Measurements from ENCODE around the gene C3orf20.

The C3orf20 gene

DNA sequence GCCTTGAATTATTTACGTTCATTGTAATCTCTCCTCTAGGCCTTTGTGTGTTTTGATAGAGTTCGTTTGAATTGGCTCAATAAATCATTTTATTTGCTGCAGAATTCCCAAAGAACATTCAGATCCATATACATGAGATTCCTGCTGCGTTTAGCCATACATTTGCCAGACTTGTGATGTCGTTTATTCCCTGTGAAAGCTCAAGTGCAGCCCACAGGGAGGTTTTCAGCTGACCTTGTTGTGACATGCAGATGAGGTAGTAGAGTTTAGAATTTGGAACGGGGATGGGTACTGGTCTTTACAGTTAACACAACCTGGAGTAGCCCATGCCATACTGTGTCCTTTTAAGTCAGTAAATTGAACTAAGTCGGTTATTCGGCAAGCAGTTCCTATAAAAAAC, at the start of gene C3orf20:
Gene C3orf20 (plus strand): TSS at position 301 of the 400 bp plus-strand sequence. CDS start 7,573 bp downstream, outside the sequence.
- no peak for DNase-seq (ENCODE audit: low read depth in 2 of 2)

DNA sequence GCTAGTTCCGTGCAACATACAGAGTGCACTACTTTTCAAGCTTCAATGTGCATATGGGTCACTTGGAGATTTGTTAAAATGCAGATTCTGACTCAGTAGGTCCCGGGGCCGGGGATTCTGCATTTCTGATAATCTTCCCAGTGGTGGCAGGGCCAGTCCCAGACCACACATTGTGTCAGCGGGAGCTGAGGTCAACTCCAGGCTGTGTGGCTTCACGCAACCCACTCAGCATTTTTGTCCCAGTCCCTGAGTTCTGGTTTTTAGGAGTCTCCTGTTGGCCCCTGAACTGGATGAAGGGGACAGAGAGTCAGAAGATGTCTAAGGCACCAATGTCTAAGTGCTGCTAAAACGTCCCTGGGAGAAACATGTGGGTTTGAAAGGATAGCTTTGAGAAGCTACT, 49.5 kb upstream of the C3orf20 start:
- no peak for DNase-seq (ENCODE audit: low read depth in 2 of 2)

DNA sequence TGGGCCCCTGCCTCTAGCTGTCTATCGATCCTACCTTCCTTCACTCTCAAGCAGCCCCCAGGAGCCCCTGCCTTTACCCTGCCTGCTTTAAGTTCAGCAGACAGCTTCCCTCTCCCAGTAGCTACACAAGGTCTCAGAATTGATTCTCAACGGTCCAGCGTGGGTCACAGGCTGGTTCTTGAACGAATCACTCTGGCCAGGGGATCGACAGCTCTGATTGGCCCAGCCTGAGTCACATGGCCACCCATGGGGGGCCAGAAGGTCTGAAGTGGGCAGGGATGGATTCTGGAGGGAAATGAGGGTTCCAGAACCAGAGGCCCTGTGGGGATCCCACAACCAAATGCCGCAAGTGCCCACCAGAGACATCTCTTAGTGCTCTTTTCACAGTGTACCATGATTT, 47.1 kb upstream of the C3orf20 start:
- no peak for DNase-seq (ENCODE audit: low read depth in 2 of 2)

DNA sequence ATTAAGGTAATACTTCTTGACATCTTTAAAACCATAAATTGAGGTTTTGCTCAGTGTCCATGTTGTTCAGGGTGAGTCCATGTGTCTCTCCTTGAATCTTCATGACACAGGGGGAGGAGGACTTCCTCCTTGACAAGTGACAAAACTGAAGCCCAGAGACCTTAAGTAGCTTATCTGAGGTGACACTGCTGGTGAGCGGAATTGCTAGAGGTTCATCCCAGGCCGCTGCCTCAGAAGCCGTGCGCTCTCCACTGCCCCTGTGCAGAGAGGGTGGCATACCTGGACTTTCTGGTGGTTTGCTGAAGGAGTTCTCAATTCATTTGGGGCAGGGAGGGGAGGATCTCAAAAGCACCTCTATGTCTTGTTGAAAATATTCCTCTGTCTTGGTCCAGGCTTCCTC, 46.5 kb upstream of the C3orf20 start:
- no peak for DNase-seq (ENCODE audit: low read depth in 2 of 2)

DNA sequence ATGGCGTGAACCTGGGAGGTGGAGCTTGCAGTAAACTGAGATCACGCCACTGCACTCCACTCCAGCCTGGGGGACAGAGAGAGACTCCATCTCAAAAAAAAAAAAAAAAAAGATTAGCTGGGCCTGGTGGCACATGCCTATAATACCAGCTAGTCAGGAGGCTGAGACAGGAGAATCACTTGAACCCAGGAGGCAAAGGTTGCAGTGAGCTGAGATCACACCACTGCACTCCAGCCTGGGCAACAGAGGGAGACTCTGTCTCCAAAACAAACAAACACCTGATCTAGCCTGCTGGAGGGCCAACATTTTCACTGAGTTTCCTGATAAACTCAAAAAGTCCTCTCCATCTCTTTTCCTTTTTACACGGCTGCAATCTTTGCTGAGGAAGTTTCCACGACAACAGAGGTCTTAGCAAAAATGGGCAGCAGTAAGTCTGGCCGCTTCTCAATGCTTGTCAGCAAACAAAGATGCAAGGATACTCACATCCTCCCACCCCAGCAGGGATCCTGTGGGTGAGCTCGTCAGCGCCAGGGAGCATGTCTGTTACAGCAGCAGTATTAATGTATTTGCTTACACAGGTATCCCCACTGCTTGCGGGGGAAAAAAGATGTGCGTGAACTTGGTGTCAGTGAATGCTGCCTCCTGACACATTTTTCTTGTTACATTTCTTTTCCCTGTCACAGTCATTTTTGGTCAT, 44.4 kb upstream of the C3orf20 start:
- no peak for DNase-seq (ENCODE audit: low read depth in 2 of 2)

DNA sequence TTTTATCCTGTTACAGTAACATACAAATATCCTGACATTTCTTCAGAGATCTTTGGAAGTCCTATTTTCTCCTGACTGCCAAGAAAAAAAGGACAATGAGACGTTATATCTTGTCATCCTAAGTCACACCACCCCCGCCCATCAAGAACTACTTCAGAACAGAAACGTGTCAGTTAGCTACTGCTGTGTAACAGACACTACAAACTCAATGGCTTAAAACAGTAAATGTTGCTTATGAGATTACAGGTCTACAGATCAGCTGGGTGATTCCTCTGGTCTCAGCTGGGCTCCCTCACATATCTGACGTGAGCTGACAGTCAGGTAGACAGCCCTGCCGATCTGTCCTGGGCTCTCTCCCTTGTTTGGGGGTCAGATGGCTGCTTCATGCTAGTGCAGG, 43.8 kb upstream of the C3orf20 start:
- DNase-seq (ENCODE audit: low read depth in 2 of 2) = no peak

DNA sequence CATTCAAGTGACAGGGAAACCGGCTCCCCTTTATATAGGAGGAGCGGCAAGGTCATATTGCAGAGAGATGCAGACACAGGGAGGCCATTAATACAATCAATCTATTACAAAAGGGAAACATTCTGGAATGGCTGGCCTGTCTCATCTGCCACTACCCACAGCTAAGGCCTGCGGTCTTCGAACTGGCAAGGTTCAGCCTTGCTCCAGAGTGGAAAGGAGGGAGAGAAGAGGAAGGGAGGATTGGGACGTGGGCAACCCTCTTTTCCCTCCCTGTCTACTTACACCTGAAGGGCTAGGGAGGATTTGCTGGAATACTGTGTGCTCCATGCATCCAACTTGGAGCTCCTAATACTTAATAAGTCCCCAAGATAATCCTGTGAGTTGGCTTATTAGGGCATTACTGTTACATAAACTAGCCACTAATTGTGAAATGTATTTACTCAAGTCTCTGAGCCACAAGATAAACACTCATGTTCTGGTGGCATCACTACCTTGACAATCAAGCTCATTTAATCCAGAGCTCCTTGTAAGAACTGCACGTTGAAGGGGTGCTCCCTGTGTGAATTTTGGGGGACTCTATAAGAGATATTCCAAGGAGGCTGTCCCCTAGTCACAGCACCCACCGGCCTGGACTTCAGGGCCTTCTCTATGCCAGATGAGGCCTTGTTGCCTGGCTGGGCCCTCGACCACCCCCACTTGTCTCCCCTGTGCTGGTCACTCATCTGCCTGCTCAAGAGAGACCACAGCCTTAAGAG, 43.1 kb upstream of the C3orf20 start:
- no peak for DNase-seq (ENCODE audit: low read depth in 2 of 2)

DNA sequence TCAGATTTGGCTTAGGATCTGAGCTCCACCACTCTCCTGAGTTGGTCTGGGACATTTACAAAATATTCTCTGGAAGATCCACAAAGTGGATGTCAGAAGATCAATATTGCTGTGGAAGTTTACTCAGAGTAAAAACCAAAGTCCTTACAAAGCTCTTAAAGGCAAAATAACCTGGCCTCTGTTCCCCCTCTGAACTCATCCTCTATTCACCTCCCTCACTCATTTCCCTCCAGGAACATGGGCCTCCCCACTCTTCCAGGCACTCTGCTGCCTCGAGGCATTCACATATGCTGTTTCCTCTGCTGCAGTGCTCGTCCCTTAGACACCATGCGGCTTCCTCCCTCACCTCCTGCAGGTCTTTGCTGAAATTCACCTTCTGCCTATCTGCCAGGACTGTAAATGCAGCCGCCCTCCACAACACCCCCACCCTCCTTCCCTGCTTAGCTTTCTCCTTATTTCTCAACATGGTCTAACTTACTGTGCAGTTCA, 42.5 kb upstream of the C3orf20 start:
- DNase-seq (ENCODE audit: low read depth in 2 of 2) = no peak

DNA sequence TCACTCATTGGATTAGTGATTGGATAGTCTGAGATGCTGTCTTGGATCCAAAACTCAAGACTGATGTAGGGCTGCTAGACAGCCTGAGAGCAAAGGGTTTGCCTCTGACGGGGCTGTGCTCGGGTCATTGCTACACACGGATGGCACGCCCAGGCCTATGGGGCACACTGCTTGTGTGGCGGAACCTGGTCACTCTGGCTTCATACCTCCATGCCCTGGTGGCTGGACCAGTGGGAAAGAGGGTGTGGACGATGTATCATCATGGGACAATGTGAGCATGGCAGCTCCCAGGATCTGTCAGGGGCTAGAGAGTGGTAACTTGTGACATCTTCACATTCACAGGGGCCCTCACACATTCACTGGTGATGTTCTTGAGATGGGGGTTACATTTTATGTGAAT, 41.5 kb upstream of the C3orf20 start:
- DNase-seq (ENCODE audit: low read depth in 2 of 2) = no peak

DNA sequence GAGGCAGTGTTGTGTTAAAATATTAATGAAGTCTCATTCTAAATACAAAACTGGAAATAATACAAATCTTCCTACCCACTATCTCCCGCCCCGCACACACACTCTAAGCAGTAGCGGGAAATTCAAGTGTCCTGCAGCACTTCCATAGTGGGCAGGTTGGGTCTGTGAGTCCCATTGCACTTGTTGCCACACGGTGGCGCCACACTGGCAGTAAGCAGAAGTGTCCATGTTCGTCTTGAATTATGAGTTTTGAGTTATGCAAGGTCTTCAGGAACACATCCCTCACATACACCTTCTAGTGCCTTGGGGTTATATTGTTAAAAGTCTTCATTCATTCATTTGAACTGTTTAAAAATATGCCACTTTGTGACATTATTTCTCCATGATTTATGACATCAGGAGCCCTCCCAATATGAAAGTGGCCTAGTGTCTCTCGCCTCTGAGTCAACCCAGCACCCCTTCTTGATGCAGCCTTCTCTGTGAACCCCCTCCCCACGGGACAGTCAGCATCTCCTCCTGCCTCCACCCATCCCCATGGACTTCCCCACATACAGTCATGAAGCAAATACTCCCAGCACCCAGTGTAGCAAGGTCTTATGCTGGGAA, 41.0 kb upstream of the C3orf20 start:
- peak; percentile 26 to 35 for DNase-seq (ENCODE audit: low read depth in 2 of 2)

DNA sequence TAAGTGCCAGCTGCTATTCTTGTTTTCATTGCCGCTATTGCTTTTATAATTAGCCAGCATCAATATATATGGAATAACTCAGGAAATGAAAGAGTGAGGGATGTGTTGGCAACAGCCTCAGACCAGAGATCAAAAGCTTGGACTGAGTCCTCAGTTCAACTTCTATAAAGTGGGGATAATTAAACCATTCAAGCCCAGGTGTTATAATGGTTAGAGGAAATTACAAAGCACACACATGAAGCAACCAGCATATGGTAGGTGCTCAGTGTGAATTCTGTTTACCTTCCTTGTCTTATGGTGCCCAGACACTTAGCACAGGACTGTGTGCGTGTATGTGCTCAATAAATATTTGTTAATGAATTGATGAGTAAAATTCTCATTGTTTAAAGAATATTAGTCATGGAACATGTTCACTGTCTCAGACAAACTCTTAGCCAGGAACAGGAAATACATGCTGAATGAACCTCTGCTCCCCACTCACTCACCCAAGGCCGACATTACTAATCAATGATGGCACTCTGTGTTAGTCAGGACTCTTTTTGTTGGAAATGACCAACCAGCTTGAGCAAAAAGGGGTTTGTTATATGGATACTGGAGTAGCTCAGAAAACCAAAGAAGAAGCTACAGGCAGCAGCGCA, 40.1 kb upstream of the C3orf20 start:
- no peak for DNase-seq (ENCODE audit: low read depth in 2 of 2)

DNA sequence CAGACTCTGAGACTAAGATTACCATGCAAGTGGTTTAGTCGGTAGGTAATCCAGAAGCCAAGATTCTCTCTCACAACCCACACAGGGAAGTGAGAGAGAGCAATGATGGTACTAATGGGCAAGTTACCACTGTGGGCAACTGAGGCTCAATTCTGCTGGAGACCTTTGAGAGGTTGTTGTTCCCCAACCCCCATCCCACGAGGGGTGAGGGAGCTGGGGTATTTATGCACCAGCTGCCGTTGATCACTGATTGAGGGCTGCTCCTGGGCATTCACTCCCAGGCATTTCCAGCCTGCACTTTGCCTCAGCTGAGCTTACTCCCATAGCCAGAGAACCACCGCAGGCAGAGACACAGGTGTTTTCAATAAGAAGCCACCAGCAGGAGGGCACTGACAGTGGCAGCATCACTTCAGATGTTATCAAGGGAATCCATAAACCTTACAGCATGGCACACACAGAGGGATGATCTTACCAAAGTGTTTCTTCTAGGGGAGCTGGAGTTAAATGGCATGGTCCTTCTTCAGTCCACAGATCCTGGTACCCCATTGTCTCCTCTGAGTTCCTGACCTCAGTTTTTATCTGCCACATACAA, 38.3 kb upstream of the C3orf20 start:
- no peak for DNase-seq (ENCODE audit: low read depth in 2 of 2)

DNA sequence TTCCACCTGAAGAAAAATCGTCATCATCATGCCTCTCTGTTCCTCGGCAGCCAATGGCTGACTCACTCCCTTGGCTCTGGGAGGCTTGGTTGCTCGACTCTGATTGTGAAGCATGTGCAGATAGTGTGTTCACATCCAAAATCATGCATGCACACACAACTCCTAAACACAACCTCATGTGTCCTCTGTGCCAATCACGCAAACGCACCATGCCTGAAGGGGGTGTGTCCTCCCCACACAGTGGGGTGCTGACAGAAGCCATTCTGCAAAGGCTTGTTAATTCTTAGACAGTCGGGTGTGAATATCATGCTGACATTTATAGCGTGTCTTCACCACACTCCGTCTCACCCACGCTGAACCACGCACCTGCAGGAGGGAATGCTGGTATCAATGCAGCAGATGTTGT, 34.8 kb upstream of the C3orf20 start:
- DNase-seq (ENCODE audit: low read depth in 2 of 2) = no peak

DNA sequence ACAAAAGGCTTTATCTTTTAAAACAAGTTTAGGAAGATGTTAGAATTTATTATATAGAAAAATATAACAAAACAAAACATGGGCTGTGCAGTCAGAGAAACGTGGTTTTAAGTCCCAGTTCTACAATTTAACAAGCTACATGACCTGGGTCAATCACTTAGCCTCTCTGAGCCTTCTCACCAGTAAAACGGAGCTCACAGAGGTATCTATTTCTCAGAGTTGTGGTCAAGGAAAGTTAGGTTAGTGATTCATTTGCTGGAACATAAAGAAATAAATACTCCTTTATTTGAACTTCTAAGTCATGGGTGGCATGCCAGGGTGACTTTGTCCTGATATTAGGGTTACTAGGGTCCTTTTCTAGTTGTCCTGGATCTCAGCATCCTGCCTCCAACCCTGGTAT, 34.2 kb upstream of the C3orf20 start:
- DNase-seq (ENCODE audit: low read depth in 2 of 2) = no peak

DNA sequence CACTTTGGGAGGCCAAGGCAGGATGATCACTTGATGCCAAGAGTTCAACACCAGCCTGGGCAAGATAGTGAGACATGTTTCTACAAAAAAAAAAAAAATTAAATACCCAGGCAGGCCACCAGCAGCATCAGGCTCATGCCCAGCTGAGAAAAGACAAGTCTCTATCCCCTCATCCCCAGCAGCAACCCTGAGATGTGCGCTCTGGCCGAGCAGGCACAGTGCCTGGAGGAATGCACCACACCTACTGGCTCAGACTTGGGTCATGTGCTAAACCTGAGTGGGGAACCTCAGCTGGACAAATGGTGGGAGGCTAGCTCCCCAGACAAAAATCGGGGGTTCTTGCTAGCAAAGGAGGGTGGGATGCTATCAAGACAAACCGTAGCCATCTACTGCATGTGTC, 33.6 kb upstream of the C3orf20 start:
- DNase-seq (ENCODE audit: low read depth in 2 of 2) = no peak

DNA sequence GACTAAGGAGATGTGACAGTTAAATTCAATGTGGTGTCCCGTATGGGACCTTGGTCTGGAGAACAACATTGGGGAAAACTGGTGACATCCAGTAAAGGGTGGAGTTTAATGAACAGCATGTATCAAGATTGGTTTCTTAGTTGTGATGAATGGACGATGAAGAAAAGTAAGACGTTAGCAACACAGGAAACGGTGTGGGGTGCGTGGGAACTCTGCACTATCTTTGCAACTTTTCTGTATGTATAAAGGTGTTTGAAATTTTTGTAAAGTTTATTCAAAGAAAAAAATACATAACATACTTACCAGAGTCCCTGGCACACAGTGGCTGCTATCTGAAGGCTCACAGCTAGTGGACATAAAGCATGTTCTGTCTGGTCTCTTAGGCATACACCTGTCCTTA, 29.5 kb upstream of the C3orf20 start:
- no peak for DNase-seq (ENCODE audit: low read depth in 2 of 2)

DNA sequence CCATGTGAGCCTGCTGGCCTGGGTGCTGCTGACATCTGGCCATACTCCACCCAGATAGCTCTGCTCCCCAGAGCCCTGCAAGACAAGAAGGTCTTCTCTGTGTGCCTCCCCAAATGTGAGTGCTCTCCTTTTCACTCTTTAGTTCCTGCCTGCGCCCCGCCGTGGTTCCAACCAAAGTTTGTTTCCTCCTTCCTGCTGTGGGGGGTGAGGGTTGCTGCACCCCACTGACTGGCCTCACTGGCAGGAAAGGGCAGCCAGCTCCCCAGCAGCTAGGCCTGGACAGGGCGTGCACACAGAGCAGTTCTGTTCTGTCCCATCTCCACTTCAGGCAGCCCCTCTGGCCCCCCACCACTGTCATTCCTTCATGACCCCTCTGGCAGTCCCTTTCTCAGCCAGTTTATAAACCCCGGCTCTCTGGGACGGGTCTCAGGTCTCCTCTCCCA, 28.8 kb upstream of the C3orf20 start:
- DNase-seq (ENCODE audit: low read depth in 2 of 2) = no peak

DNA sequence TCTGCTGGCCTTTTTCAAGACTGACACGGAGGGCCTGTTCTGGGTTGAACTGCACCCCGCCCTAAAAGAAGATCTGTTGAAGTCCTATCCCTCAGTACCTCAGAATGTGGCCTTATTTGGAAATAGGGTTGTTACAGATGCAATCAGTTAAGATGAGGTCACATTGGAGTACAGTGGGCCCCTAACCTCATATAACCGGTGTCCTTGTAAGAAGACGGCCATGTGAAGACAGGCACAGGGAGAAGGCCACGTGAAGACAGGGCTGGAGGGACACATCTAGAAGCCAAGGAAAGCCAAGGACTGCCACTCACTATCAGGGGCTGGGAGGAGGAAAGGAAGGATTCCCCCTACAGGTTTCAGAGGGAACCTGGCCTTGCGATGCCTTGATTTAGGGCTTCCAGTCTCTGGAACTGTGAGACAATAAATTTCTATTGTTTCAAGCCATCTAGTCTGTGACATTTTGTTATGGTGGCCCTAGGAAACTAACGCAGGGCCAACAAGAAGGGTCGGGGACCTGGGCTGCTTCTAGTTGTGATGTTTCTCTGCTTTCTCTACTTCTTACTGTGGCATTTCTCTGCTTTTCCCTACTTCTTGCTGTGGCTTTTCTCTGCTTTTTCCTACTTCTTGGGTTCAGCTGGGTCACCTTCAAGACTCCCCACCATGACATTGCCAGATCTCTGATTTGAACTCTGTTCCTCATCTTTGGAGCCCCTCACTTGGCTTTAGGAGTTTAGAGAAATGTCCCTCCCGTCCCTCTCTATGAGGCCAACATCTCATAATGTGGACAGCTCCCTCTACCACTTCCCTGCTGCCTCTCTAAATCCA, 28.1 kb upstream of the C3orf20 start:
- DNase-seq (ENCODE audit: low read depth in 2 of 2) = no peak

DNA sequence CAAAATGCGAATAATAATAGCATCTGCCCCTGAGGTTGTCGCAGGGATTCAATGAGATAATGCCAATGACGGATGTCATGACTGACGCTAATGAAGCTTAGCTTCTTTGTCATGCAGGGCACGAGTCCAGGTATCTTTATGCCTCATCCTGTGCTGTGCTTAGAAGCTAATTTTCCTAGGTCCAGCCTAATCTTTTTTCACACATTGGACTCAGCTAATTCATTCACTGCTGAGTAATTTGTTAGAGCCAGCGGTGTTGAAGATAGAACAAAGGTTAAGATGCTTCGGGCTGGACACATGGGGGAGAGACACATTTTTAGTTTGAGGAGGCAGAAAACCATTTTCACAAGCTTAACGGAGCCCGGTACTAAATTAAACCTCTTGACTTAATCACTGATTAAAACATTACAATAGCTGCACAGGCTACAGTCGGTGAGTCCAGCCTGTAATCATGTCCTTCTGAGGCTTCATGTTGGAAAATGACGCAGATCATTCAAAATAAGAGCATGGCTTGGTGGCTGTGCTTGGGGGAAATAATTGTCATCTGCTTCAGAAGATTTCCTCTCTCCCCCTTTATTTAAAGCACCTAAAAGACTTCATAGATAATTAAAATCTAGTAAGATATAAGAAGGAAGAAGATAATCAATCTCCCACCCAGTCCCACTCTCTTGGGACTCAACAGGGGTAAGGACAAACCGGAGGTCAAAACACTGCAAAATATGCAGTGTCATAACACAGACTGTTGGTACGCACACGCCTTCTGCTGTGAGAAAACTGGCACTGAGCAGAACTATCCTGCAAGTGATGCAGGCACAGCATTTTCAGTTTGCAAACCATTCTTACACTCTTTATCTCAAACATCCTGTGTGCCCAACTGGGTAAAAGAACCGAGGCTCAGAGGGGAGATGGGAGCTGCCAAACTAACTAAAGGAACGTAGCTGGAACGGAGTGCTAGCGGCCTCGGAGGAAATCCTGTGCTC, 26.7 kb upstream of the C3orf20 start:
- no peak for DNase-seq (ENCODE audit: low read depth in 2 of 2)

DNA sequence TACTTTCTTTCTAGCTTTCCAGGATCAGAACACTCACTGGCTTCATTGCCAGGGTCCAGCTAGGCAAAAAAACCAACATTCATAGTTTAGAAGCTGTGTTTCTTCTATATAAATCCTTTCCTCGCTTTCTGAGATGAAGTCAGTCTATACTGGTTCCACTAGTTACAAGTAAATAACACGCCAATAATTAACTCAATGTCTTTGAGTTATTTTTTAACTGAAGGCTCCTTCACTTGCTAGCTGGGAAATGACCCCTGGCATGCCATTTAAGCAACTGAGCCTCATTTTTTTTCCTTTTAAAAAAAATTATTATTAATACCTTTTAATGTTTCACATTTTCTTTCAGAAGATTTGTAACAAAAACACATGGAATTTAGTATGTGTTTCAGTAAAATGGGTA, 25.5 kb upstream of the C3orf20 start:
- DNase-seq (ENCODE audit: low read depth in 2 of 2) = no peak

Measured in stimulated activated CD8-positive, alpha-beta memory T cell treated with anti-CD3 and anti-CD28 coated beads, Interleukin-2, amount 100 ng/mL, for 48 hours (primary cell).